Germinal center (tissue), 1 donor: ENCODE data around the gene C12orf57.
A peak's percentile ranks its signal among the peaks of the same experiment; 100 is the strongest.
"Not testable (repeated sequence)": the region's sequence is repeated elsewhere in the genome, so short reads cannot be mapped to it uniquely, and the experiment has no call there.

Experiments
- DNase-seq: peaks from one replicate; pipeline ENCODE4 v3.0.0; 2012; ENCODE audit warnings: mixed read lengths, low spot score

Gene C12orf57, protein sequence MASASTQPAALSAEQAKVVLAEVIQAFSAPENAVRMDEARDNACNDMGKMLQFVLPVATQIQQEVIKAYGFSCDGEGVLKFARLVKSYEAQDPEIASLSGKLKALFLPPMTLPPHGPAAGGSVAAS

GRCh38 chr12:6943722-6944380 lies at the start of gene C12orf57, which contains the start of gene RNU7-1:
Gene C12orf57 (plus strand): TSS chr12:6944022. CDS start chr12:6944122, 100 bp downstream.
Gene RNU7-1 (plus strand): TSS chr12:6943816.
- DNase-seq: peak; percentile 64

DNA sequence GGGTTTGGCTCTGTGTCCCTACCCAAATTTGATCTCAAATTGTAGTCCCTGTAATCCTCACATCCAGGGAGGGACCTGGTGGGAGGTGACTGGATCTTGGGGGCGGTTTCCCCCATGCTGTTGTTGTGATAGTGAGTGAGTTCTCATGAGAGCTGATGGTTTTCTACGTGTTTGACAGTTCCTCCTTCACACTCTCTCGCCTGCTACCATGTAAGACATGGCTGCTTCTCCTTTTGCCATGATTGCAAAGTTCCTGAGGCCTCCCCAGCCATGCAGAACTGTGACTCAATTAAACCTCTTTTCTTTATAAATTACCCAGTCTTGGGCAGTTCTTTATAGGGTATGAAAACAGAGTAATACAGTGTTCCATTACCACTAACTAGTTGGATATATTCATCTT lies 49.5 kb upstream of the C12orf57 start:
- DNase-seq: no peak

GRCh38 chr12:6896846-6897435 lies 46.9 kb upstream of the C12orf57 start:
- DNase-seq: no peak

GRCh38 chr12:6899427-6899826 lies 44.4 kb upstream of the C12orf57 start:
- DNase-seq: no peak

GRCh38 chr12:6899837-6900519 lies 43.8 kb upstream of the C12orf57 start:
- no peak for DNase-seq

GRCh38 chr12:6902448-6902847 lies 41.4 kb upstream of the C12orf57 start:
- DNase-seq: no peak

DNA sequence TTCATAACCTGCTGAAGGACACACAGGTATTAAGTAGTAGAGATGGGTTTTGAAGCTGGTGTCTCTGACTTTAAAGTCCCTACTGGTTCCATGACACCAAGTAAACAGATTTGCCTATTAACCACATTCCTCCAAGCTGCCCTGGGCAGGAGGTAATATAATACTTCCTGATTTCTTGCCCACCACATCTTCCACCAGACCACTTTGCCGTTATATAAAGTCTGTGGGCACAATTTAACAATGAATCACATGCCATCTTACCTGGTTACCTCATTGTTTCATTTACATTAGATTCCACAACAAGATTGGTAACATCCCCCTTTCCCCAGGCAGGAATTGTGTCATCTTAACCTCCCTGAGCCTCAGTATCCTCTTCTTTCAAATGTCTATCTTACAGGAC lies 40.1 kb upstream of the C12orf57 start:
- no peak for DNase-seq

DNA sequence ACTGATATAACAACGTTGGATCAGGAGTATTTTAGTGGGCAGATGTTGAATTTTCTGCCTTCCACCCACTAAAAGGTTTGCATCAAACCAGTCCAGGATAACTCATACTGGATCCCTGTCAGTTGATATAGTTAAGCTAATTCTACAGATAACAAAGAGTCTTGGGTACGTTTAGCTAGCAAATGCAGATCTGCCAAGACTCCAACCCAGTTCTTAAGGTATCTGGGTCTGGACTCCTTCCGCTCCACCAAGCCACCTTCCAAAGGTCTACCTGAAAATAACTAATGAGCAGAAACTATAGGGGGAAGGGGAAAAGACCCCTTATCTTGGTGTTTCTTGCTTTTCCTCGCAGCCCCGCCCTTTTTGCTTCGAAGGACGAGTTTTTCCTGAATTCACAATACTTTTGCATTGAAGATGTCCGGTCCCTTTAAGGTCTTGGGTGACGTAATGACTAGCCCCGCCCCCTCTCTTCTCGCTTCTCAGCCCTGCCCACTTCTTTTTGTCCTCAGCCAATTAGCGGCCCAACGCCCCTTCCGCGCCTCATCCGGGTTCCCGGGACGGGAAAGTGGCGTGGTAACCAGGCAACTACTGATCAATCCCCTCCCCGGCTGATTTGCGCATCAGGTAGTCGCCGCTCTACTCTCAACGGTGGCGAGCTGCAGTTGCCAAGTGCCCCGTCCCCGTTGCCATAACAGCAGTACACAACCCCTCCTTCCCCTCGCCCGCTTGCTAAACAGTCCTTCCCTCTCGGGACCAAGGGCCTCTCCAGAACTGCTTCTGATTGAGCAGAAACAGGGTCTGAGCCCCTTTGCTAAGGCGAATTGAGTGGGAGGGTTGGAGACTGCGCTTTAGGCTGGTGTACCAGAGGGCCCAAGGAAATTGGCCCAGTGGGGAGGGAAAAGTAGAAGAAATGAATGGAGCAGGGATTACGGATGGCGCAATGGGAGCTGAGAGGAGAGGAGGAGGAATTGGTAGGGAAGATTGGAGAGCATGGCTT lies 39.2 kb upstream of the C12orf57 start, which contains the start of gene LRRC23:
Gene LRRC23, plus strand, starts transcription at position 543 of the 997 bp plus-strand sequence. CDS start 812 bp downstream, outside the sequence.
- peak; percentile 94 for DNase-seq

- no peak for DNase-seq
Measured at GRCh38 chr12:6905414-6906040, 38.3 kb upstream of the C12orf57 start.

DNA sequence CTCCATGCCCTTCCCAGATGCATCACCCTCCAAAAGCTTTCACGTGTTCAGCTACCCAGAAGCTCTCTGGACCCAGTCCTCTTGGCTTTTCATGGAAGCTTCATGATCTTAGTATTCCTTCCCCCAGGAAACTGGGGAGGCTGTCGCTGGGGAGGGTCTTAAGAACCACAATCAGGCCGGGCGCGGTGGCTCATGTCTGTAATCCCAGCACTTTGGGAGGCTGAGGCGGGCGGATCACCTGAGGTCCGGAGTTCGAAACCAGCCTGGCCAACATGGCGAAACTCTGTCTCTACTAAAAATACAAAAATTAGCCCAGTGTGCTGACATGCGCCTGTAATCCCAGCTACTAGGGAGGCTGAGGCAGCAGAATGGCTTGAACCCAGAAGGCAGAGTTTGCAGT lies 35.7 kb upstream of the C12orf57 start:
- DNase-seq: not testable (repeated sequence)

DNA sequence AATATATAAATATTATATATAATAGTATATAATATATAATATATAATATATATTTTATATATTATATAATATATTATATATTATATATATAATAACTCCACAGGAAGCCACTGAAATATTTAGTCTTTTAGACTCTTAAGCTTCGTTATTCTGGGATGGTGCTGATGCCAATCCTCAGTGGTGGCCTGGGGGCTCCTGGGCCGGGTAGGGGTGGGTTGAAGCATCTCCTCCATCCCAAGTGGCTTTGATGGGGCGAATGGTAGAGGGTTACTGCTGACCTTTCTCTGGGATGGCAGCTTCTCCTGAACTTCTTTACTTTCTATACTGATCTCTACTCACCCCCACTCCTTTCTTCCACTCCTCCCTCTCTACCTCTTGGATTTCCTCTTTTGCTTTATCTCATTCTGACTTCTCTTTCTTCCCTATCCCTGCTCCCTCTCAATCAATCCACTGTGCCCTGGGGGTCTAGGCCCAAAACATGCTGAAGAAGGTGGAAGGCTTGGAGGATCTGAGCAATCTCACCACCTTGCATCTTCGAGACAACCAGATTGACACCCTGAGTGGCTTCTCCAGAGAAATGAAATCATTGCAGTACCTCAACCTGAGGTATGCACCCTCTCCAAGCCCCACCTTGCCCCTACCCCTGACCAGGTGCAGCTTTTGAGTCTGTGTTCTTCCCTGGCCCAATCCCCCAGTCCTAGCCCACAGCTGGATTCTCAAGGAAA lies 34.2 kb upstream of the C12orf57 start:
- DNase-seq: no peak

DNA sequence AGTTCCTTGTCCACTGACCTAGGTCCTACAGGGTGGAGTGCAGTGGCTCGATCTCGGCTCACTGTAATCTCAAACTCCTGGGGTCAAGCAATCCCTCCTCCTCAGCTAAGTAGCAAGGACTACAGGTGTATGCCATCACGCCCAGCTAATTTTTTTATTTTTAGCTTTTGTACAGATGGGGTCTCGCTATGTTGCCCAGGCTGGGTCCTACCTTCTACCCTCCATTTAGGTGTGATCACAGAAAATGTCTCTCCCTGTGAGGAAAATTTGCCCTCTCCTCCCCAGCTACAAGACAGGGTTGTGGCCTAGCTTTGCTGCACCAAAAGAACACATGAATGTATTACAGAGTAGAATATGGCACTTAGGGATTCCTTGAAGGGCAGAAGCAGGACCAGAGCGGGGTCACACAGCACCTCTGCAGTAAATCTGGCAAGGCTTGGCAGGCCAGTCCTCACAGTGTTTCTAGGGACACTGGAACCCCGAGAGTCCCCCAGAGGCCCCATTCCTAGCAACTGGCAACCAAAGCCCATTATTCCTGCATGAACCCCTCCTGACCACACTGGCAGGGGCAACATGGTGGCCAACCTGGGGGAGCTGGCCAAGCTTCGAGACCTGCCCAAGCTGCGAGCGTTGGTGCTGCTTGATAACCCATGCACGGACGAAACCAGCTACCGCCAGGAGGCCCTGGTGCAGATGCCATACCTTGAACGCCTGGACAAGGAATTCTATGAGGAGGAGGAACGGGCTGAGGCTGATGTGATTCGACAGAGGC lies 31.5 kb upstream of the C12orf57 start:
- no peak for DNase-seq

GRCh38 chr12:6914246-6914946 lies 29.4 kb upstream of the C12orf57 start, which contains the start of gene ENO2:
Gene ENO2 (plus strand): TSS chr12:6914580. CDS start chr12:6915833, 1,253 bp downstream.
- DNase-seq: peak; percentile 82

GRCh38 chr12:6914947-6915788 lies 28.7 kb upstream of the C12orf57 start:
- no peak for DNase-seq

DNA sequence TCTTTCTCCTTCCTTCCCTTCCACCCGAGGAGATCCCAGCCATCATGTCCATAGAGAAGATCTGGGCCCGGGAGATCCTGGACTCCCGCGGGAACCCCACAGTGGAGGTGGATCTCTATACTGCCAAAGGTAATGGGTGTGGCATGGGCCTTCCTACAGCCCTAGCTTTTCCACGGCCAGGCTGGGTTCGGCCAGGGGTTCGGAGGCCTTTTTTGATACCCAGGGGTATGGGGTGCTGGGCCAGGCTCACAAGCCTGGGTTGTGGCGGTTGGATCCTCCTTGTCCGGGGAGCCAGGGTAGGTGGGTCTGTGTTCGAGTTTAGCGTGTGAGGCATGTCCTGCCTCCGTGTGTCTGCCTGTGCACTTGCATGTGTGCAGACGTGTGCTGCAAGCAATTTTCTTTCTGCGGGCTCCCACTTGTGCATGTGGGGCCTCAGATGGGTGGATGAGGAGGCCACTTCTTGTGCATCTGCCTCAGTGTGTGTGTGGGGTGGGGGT lies 28.0 kb upstream of the C12orf57 start:
- DNase-seq: no peak

GRCh38 chr12:6916426-6917200 lies 27.2 kb upstream of the C12orf57 start:
- DNase-seq: no peak
